Measurements from ENCODE around the gene NXF1. TPM values are rescaled to one million over a fixed set of nuclear protein-coding genes. Genes with fewer than 3 reads are reported as not detected.

NXF1 gene
- total and polyA plus RNA-seq, 2 of the 13 experiments (the other 11 are each of a cell fraction or from before 2014, with no cell fraction given) = 30.4 to 30.9 TPM

- no peak for TF ChIP-seq ZNF367 (CRISPR knock-in tag; IDR thresholded peaks at IDR 0.05; ENCODE audit: borderline replicate concordance)
- peak; percentile 93 for TF ChIP-seq SAP130 (CRISPR knock-in tag; IDR thresholded peaks at IDR 0.05; ENCODE audit: low read depth)
- peak; percentile 89; the same call in 1 of the 2 replicates for TF ChIP-seq KDM5B (CRISPR knock-in tag; IDR thresholded peaks at IDR 0.05; ENCODE audit: borderline replicate concordance)
- TF ChIP-seq ZNF160 (CRISPR knock-in tag; IDR thresholded peaks at IDR 0.05) = peak; percentile 84; the same call in 1 of the 2 replicates
- no peak for TF ChIP-seq ZSCAN30 (CRISPR knock-in tag; IDR thresholded peaks at IDR 0.05)
- TF ChIP-seq ZFP1 (CRISPR knock-in tag; IDR thresholded peaks at IDR 0.05) = no peak
- TF ChIP-seq YEATS2 (CRISPR knock-in tag; IDR thresholded peaks at IDR 0.05; ENCODE audit: borderline replicate concordance) = peak; percentile 67
- no peak; the same call in 1 of the 2 replicates for TF ChIP-seq ZNF563 (CRISPR knock-in tag; IDR thresholded peaks at IDR 0.05)
- TF ChIP-seq ZNF569 (CRISPR knock-in tag; IDR thresholded peaks at IDR 0.05; ENCODE audit: borderline replicate concordance) = no peak
- no peak for TF ChIP-seq RFX5 (IDR thresholded peaks at IDR 0.05; ENCODE audit: low read depth, low read length)
- TF ChIP-seq ZBTB43 (CRISPR knock-in tag; conservative IDR thresholded peaks at IDR 0.05) = no peak
- peak; percentile 39; the same call in 1 of the 2 replicates for TF ChIP-seq TERF1 (CRISPR knock-in tag; IDR thresholded peaks at IDR 0.05)
- peak; percentile 73; the same call in 1 of the 2 replicates for TF ChIP-seq ZNF614 (CRISPR knock-in tag; IDR thresholded peaks at IDR 0.05; ENCODE audit: borderline replicate concordance)
- TF ChIP-seq HNF4A (CRISPR knock-in tag; IDR thresholded peaks at IDR 0.05) = no peak
- 0 out of 2 replicates have a peak, but pooled peaks have one; percentile 43 for TF ChIP-seq ZNF782 (CRISPR knock-in tag; IDR thresholded peaks at IDR 0.05; ENCODE audit: borderline replicate concordance)
- no peak for TF ChIP-seq ZNF704 (CRISPR knock-in tag; IDR thresholded peaks at IDR 0.05; ENCODE audit: borderline replicate concordance)
- TF ChIP-seq ZBTB26 (CRISPR knock-in tag; IDR thresholded peaks at IDR 0.05; ENCODE audit: borderline replicate concordance) = peak; percentile 26; the same call in 1 of the 2 replicates
- TF ChIP-seq ATF7 (IDR thresholded peaks at IDR 0.05) = no peak
- no peak for TF ChIP-seq ATF7 (CRISPR knock-in tag; IDR thresholded peaks at IDR 0.05)
- TF ChIP-seq SKIL (CRISPR knock-in tag; IDR thresholded peaks at IDR 0.05; ENCODE audit: borderline replicate concordance) = 0 out of 2 replicates have a peak, but pooled peaks have one; percentile 29
- TF ChIP-seq MAFF (IDR thresholded peaks at IDR 0.05; ENCODE audit: low read depth, low read length) = no peak
- no peak for TF ChIP-seq ZFP90 (CRISPR knock-in tag; IDR thresholded peaks at IDR 0.05; ENCODE audit: borderline replicate concordance)
- no peak for TF ChIP-seq NR2F1 (CRISPR knock-in tag; IDR thresholded peaks at IDR 0.05)
These were observed 13.6 kb downstream of the NXF1 start, which contains the start of gene TMEM223 (continued) for GRCh38 chr11:62791501-62792201.
